HK-2 (cell line): ENCODE measurements around the gene ZFP36L2.

Experiments used
- DNase-seq: peaks from one replicate; pipeline ENCODE4 v3.0.0-alpha.2; 2018; ENCODE audit not compliant: unreplicated experiment

Gene ZFP36L2

DNA sequence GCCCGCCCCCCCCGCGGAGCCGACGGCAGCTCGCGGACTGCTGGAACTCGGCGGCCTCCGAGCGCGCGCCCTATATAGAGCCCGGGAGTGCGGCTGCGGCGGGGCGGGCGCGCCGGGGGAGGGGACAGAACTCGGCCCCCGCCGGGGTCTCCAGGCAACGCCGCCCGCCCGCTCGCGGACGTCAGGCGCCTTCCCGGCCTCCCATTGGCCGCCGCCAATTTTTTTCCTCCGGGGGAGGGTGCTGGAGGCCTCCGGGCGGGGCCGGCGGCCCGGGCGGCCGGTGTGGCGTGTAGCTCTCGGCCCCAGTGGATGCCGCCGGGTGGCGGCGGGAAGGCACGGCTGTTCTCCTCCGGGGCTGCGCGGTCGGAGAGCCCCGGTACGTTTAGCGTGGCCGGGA, at the start of gene ZFP36L2:
Gene ZFP36L2 (minus strand): TSS at position 49 of the 397 bp plus-strand sequence. CDS start 291 bp downstream, outside the sequence.
- peak; percentile 93 for DNase-seq

GRCh38 chr2:43274721-43275120, 48.3 kb upstream of the ZFP36L2 start:
- no peak for DNase-seq

DNA sequence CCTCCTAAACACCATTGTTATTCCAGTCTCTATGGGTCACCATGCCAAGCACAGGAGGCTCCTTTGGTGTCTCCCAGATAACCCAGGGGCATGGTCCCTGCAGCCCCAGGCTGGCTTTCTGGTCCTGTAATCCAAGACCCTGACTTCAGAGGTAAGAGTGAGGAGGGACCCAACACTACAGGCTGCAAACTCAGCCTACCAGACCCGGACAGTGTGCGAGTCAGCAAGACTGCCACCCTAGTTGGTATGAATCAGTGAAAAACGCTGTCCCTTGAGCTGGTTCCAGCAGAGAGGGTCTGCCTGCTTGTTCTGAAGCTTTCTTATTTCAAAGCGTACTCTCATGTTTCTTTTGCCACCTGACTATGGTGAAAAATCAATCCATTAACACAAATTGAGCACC, 47.6 kb upstream of the ZFP36L2 start:
- DNase-seq: no peak

DNA sequence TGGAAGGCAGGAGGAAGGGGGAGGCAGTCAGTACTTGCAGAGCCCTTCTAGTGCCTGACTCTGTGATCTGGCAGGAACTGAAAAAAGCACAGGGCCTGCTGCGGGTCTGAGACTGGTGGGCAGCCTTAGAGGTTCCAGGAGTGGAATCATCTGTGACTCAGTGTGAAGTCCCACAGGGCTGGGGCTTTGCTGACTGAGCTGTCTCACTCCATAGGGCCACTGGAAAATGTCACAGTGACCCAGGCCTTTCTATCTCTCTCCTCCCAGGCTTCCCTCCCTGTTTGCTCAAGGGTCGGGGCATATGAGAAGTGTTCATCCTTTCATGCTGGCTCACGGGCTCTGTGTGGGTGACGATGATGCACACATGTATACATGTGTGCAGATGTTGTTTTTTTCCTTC, 47.1 kb upstream of the ZFP36L2 start:
- no peak for DNase-seq

- no peak for DNase-seq
Observed at GRCh38 chr2:43270930-43271615, 44.7 kb upstream of the ZFP36L2 start.

DNA sequence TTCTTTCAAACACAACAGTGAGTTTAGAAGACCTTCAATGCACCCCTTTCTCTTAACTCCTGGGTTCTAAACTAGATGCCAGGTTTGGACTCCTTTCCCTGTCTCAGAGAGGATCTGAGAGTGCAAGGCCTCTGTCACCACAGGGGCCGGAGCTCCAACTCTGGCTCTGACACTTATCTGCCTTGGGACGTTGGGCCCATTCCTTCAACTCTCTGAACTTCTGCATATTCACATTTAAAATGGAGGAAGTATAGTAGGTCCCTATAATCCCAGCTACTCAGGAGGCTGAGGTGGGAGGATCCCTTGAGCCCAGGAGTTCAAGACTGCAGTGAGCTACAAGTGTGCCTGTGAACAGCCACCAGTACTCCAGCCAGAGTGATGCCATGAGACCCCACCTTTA, 44.1 kb upstream of the ZFP36L2 start:
- no peak for DNase-seq

DNA sequence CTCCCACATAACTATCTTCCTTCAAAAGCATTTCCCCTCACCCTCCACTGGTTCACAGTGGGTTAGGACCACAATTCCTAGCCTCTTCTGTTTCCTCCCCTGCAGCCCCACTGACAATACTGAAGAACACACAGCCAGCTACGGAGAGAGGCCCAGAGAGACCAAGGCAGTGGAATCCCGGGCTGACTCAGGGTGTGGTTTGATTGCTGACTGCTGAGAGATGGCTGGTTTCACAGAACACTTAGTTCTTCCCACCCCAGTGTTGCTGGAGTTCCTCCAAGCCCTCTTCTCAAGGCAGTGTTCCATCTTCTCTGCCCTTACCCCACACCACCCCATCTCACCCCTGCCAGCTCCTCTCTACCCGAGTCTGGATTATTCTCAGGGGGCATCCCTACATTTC, 43.3 kb upstream of the ZFP36L2 start:
- DNase-seq: no peak

- peak; percentile 41 for DNase-seq
Observed at GRCh38 chr2:43269074-43269572, 42.7 kb upstream of the ZFP36L2 start.

DNA sequence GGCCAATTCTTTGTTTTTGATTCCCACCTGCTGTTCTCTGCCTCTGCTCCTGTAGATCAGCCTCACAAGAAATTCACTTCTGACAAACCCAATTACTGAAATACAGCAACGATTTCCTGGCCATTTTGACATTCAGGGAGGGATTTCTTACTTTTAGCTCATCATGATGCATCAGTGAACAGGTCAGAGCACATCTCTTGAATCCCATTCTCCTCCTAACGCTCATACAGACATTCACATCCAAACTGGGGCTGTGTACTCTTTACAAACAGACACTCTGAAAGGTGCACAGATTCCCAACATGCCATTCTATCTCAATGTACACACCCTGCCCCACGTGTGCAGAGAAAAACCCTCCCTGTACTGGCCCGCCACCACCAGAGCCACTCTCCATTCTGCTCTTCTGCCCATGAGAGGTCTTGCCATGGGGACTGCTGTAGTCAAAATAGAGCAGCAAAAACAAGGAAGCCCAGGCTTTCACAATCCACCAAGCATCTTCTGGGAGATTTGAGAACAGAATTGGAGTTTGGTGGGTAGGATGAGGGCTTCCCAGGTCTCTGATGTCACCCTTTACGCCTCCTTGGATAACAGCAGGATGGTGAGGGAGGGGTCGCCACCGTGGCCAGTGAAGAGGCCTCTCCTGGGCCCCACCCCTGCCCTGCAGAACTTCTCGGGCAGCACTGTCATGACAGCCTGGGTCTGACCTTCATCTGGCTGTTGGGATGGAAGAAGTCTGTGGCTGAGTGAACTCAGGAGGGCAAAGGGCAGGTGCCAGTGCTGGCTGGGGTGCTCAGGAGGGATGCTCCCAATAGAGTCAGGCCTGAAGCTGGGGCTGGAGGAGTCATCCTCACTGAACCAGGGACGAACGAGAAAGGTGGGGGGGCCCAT, 41.9 kb upstream of the ZFP36L2 start:
- no peak for DNase-seq

- no peak for DNase-seq
Observed at GRCh38 chr2:43267381-43267780, 41.0 kb upstream of the ZFP36L2 start.

DNA sequence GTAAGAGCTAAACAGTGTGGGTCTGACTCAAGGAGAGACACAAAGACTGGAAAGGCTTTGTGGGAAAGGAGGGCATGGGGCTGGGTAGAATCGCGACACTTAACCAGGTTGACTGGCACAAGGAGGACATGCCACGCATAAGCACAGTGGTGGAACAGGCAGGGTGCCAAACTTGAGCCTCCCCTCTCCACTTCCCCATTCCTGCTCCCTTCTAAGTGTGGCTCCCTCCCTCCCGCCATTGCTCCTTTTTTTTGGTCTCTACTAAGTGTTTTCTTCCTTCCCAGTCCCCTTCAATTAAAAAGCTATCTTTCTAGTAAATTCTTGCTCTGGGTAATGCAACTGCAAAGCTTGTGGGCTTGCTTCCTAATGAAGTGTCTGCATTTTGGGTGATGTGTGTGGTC, 40.3 kb upstream of the ZFP36L2 start:
- DNase-seq: no peak

- no peak for DNase-seq
Observed at GRCh38 chr2:43265421-43265820, 39.0 kb upstream of the ZFP36L2 start.

- DNase-seq: no peak
Observed at GRCh38 chr2:43265001-43265400, 38.6 kb upstream of the ZFP36L2 start.

DNA sequence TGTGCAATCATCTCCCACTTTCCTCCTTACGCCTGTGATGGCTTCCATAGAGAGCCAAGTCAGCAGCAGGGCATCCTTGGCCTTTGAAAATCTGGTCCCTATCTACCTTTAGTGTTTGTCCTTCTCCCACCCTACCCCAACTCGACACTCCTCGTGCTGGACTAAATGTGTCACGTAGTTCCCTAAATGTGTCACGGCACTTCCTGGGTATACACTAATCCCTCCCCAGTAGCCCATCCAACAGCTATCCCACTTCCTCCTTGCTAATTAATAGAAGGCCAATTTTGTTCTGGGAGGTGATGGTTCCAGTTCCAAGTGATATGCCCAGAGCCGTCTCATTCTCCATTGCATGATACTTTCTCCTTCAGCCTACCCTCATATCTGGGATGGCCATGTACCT, 36.5 kb upstream of the ZFP36L2 start:
- no peak for DNase-seq

- DNase-seq: no peak
Observed at GRCh38 chr2:43262239-43262638, 35.8 kb upstream of the ZFP36L2 start.

- no peak for DNase-seq
Observed at GRCh38 chr2:43259512-43259911, 33.1 kb upstream of the ZFP36L2 start.

- DNase-seq: no peak
Observed at GRCh38 chr2:43258547-43259156, 32.2 kb upstream of the ZFP36L2 start.

DNA sequence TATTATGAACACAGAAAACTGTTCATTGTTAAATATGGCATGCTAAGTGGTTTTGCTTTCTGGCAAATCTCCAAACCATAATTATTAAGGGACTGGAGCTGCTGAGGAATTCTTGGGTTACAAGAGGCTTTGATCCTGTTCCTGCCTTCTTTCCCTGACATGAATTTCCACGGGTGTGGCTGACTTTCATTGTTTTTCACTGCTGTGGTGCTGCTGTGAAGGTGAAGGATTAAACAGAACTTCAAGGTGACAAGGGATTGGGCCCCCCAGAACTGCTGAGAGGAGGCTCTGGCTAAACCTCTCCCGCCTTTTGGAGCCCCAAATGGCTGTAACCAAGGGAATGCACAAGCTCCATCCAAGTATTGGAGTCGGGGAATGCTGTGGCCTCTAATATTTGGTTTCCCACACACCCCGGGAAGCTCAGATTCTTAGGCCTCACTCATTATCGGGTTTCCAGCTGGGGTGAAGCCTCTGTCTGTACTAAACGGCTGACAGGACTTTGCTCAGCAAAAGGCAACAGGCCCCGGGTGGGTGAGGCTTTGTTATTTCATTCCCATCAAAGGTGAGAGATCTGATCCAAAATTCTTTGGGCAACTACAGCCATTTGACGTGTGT, 29.0 kb upstream of the ZFP36L2 start:
- DNase-seq: no peak

- no peak for DNase-seq
Observed at GRCh38 chr2:43254331-43254730, 27.9 kb upstream of the ZFP36L2 start.

DNA sequence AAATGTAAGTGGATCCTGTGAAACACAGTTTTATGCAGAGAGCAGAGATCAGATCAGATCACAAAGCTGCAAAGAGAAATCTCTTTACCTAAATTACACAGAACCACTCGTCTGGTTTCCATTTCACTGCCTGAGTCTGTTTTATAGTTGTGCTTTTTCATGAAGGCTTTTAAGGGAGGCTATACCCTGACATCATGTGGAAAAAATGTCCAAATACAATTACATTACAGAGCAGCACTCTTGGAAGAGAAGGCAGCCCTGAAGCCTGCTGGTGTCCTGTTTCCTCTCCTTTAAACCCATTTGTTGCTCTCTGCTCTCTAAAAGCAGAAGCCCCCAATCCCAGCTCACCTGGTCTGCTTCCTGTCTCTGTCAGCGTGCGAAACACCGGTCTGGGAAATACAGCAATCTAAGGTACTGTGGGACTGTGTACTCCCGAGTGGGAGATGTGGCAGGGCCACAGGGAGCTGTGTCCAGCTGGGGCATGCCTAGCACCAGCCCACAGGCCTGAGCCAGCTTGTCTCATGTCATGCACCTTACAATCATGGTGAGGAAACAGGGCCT, 24.8 kb upstream of the ZFP36L2 start:
- no peak for DNase-seq

GRCh38 chr2:43250015-43250414, 23.6 kb upstream of the ZFP36L2 start:
- no peak for DNase-seq

GRCh38 chr2:43248621-43249020, 22.2 kb upstream of the ZFP36L2 start:
- no peak for DNase-seq
